ENCODE measurements around the gene IL1RAP. TPM values are rescaled to one million over a fixed set of nuclear protein-coding genes. Genes with fewer than 3 reads are reported as not detected.
A peak's percentile ranks its signal among the peaks of the same experiment; 100 is the strongest.

The IL1RAP gene
- total and polyA plus RNA-seq, 5 experiments from 2014 or later = 2.2 to 11.3 (median 3.9) TPM

- no peak for ATAC-seq
- no peak for DNase-seq
- POLR2A ChIA-PET = no interaction called here
- Mint-ChIP-seq H3K4me1 (peaks cover 16 to 37% (median 16%) of the 10 kb centered on the region in 4 donors), H3K27ac (no peak overlapping the region), H3K27me3 (no peaks in the 10 kb centered on the region), H3K36me3 (peaks cover 0 to 15% (median 8%) of the 10 kb centered on the region in 3 donors), H3K4me3 (peak overlapping the region in 1 of 10 donors; percentile 38), H3K9me3 (no peaks in the 10 kb centered on the region)
Measured at GRCh38 chr3:190534386-190534785, 20.5 kb downstream of the IL1RAP start.

- Mint-ChIP-seq H3K4me3 (no peak overlapping the region), H3K27ac (no peak overlapping the region), H3K27me3 (no peaks in the 10 kb centered on the region), H3K9me3 (no peaks in the 10 kb centered on the region), H3K36me3 (peaks cover 0 to 15% (median 8%) of the 10 kb centered on the region in 3 donors), H3K4me1 (peaks cover 16 to 38% (median 16%) of the 10 kb centered on the region in 4 donors)
- POLR2A ChIA-PET = no interaction called here
- DNase-seq (no peak), ATAC-seq (no peak)
Measured at GRCh38 chr3:190534986-190535385, 21.1 kb downstream of the IL1RAP start.

- H3K4me3 Mint-ChIP-seq = no peak overlapping the region
- H3K36me3 Mint-ChIP-seq = peaks cover 0 to 8% (median 8%) of the 10 kb centered on the region in 3 donors
- no peaks in the 10 kb centered on the region for H3K9me3 Mint-ChIP-seq
- DNase-seq (no peak), ATAC-seq (no peak)
- no peaks in the 10 kb centered on the region for H3K27me3 Mint-ChIP-seq
- POLR2A ChIA-PET = no interaction called here
- no peak overlapping the region for H3K27ac Mint-ChIP-seq
- peaks cover 15 to 36% (median 16%) of the 10 kb centered on the region in 4 donors for H3K4me1 Mint-ChIP-seq
Measured at GRCh38 chr3:190537146-190537545, 23.3 kb downstream of the IL1RAP start.

GRCh38 chr3:190538288-190538687 is 24.4 kb downstream of the IL1RAP start:
- no peak for ATAC-seq
- Mint-ChIP-seq H3K4me3 (no peak overlapping the region), H3K4me1 (peaks cover 9 to 30% (median 14%) of the 10 kb centered on the region in 4 donors), H3K36me3 (peaks cover 0 to 6% (median 2%) of the 10 kb centered on the region in 3 donors), H3K27ac (peak overlapping the region in 1 of 10 donors; percentile 13), H3K9me3 (no peaks in the 10 kb centered on the region), H3K27me3 (no peaks in the 10 kb centered on the region)
- POLR2A ChIA-PET = no interaction called here
- DNase-seq = no peak

- no peak for ATAC-seq
- Mint-ChIP-seq H3K27me3 (no peaks in the 10 kb centered on the region), H3K27ac (no peak overlapping the region), H3K36me3 (peaks cover 0 to 6% (median 2%) of the 10 kb centered on the region in 3 donors), H3K4me1 (peaks cover 7 to 30% (median 14%) of the 10 kb centered on the region in 4 donors), H3K4me3 (no peak overlapping the region), H3K9me3 (no peaks in the 10 kb centered on the region)
- no peak for DNase-seq
- POLR2A ChIA-PET = no interaction called here
Measured at GRCh38 chr3:190539526-190539925, 25.6 kb downstream of the IL1RAP start.

GRCh38 chr3:190541008-190541407 is 27.1 kb downstream of the IL1RAP start:
- Mint-ChIP-seq H3K4me3 (no peak overlapping the region), H3K36me3 (peaks cover 0 to 6% (median 0%) of the 10 kb centered on the region in 3 donors), H3K4me1 (peaks cover 4 to 21% (median 11%) of the 10 kb centered on the region in 4 donors), H3K9me3 (no peaks in the 10 kb centered on the region), H3K27ac (no peak overlapping the region), H3K27me3 (no peaks in the 10 kb centered on the region)
- ATAC-seq (no peak), DNase-seq (no peak)
- POLR2A ChIA-PET = no interaction called here

- no peaks in the 10 kb centered on the region for H3K27me3 Mint-ChIP-seq
- H3K4me3 Mint-ChIP-seq = no peak overlapping the region
- no peak for ATAC-seq
- H3K36me3 Mint-ChIP-seq = peaks cover 0 to 6% (median 0%) of the 10 kb centered on the region in 3 donors
- H3K4me1 Mint-ChIP-seq = peaks cover 4 to 21% (median 12%) of the 10 kb centered on the region in 4 donors
- DNase-seq = no peak
- H3K27ac Mint-ChIP-seq = peak overlapping the region in 1 of 10 donors; percentile 5
- POLR2A ChIA-PET = no interaction called here
- no peaks in the 10 kb centered on the region for H3K9me3 Mint-ChIP-seq
Measured at GRCh38 chr3:190541560-190541959, 27.7 kb downstream of the IL1RAP start.

- DNase-seq = no peak
- Mint-ChIP-seq H3K4me1 (peaks cover 2 to 18% (median 11%) of the 10 kb centered on the region in 4 donors), H3K4me3 (no peak overlapping the region), H3K27me3 (no peaks in the 10 kb centered on the region), H3K9me3 (no peaks in the 10 kb centered on the region), H3K36me3 (peaks cover 0 to 9% (median 0%) of the 10 kb centered on the region in 3 donors), H3K27ac (no peak overlapping the region)
- POLR2A ChIA-PET = no interaction called here
- no peak for ATAC-seq
Measured at GRCh38 chr3:190542846-190543245, 29.0 kb downstream of the IL1RAP start.

- ATAC-seq = no peak
- POLR2A ChIA-PET = no interaction called here
- H3K27me3 Mint-ChIP-seq = no peaks in the 10 kb centered on the region
Measured at GRCh38 chr3:190543671-190544070, 29.8 kb downstream of the IL1RAP start.

GRCh38 chr3:190545191-190545590 is 31.3 kb downstream of the IL1RAP start:
- H3K4me3 Mint-ChIP-seq = no peak overlapping the region
- H3K27ac Mint-ChIP-seq = no peak overlapping the region
- ATAC-seq (no peak), DNase-seq (no peak)
- peaks cover 0 to 15% (median 3%) of the 10 kb centered on the region in 3 donors for H3K36me3 Mint-ChIP-seq
- H3K9me3 Mint-ChIP-seq = peaks cover 0 to 7% (median 0%) of the 10 kb centered on the region in 9 donors
- no peaks in the 10 kb centered on the region for H3K27me3 Mint-ChIP-seq
- POLR2A ChIA-PET = no interaction called here
- peaks cover 0 to 10% (median 1%) of the 10 kb centered on the region in 4 donors for H3K4me1 Mint-ChIP-seq

More at GRCh38 chr3:190543671-190544070, 29.8 kb downstream of the IL1RAP start:
- DNase-seq = no peak
- Mint-ChIP-seq H3K4me3 (no peak overlapping the region), H3K4me1 (peaks cover 0 to 12% (median 8%) of the 10 kb centered on the region in 4 donors), H3K36me3 (peaks cover 0 to 10% (median 0%) of the 10 kb centered on the region in 3 donors), H3K9me3 (no peaks in the 10 kb centered on the region), H3K27ac (no peak overlapping the region)

- POLR2A ChIA-PET = no interaction called here
- no peak overlapping the region for H3K27ac Mint-ChIP-seq
- peaks cover 0 to 9% (median 0%) of the 10 kb centered on the region in 4 donors for H3K4me1 Mint-ChIP-seq
- H3K4me3 Mint-ChIP-seq = no peak overlapping the region
- DNase-seq = no peak
- no peaks in the 10 kb centered on the region for H3K27me3 Mint-ChIP-seq
- peaks cover 0 to 12% (median 0%) of the 10 kb centered on the region in 9 donors for H3K9me3 Mint-ChIP-seq
- ATAC-seq = no peak
- peaks cover 0 to 33% (median 5%) of the 10 kb centered on the region in 3 donors for H3K36me3 Mint-ChIP-seq
Measured at GRCh38 chr3:190546881-190547510, 33.1 kb downstream of the IL1RAP start.

GRCh38 chr3:190548031-190548656 is 34.3 kb downstream of the IL1RAP start:
- POLR2A ChIA-PET = no interaction called here
- Mint-ChIP-seq H3K9me3 (peaks cover 0 to 14% (median 0%) of the 10 kb centered on the region in 9 donors), H3K27me3 (no peaks in the 10 kb centered on the region), H3K4me1 (peaks cover 0 to 9% (median 0%) of the 10 kb centered on the region in 4 donors), H3K27ac (peak overlapping the region in 1 of 10 donors; percentile 3), H3K36me3 (peaks cover 0 to 37% (median 6%) of the 10 kb centered on the region in 3 donors), H3K4me3 (no peak overlapping the region)
- DNase-seq (no peak), ATAC-seq (no peak)

GRCh38 chr3:190552021-190552420 is 38.1 kb downstream of the IL1RAP start:
- Mint-ChIP-seq H3K27me3 (no peaks in the 10 kb centered on the region), H3K27ac (no peak overlapping the region), H3K36me3 (peaks cover 0 to 49% (median 19%) of the 10 kb centered on the region in 3 donors), H3K4me3 (no peak overlapping the region), H3K9me3 (peaks cover 0 to 18% (median 0%) of the 10 kb centered on the region in 9 donors), H3K4me1 (peaks cover 0 to 13% (median 3%) of the 10 kb centered on the region in 4 donors)
- DNase-seq (no peak), ATAC-seq (no peak)
- POLR2A ChIA-PET = no interaction called here
